Measurements from ENCODE around the gene CDC42.

CDC42 gene

GRCh38 chr1:22132517-22133235 lies 80.2 kb downstream of the CDC42 start:
- no peak for DNase-seq

- peak; percentile 63 to 74 for DNase-seq
Measured at GRCh38 chr1:22133247-22133930, 80.9 kb downstream of the CDC42 start.

- no peak for DNase-seq
Measured at GRCh38 chr1:22133931-22134324, 81.4 kb downstream of the CDC42 start.

- no peak for DNase-seq
Measured at GRCh38 chr1:22137004-22137720, 84.7 kb downstream of the CDC42 start.

GRCh38 chr1:22139066-22139594 lies 86.6 kb downstream of the CDC42 start:
- peak in 1 of 2 experiments; percentile 31 for DNase-seq

- DNase-seq, result peak in 1 of 2 experiments; percentile 69
Measured at GRCh38 chr1:22139817-22140216, 87.3 kb downstream of the CDC42 start.
